NCI-H345 (cell line): ENCODE results near the gene NPHP3.
"Not testable (repeated sequence)": the region's sequence is repeated elsewhere in the genome, so short reads cannot be mapped to it uniquely, and the experiment has no call there.

ENCODE experiments used
- DNase-seq: peaks from one replicate; lab custom pipeline; 2025; lab: John Stamatoyannopoulos, UW

NPHP3 gene

GRCh38 chr3:132643366-132643765 is 78.8 kb downstream of the NPHP3 start:
- no peak for DNase-seq

- DNase-seq = no peak
Measured at GRCh38 chr3:132642539-132642847, 79.7 kb downstream of the NPHP3 start.

GRCh38 chr3:132641837-132642538 is 80.2 kb downstream of the NPHP3 start:
- peak; percentile 26 for DNase-seq

- DNase-seq = not testable (repeated sequence)
Measured at GRCh38 chr3:132641427-132641826, 80.8 kb downstream of the NPHP3 start.

GRCh38 chr3:132638706-132639105 is 83.5 kb downstream of the NPHP3 start:
- no peak for DNase-seq

GRCh38 chr3:132637590-132637989 is 84.6 kb downstream of the NPHP3 start:
- no peak for DNase-seq

GRCh38 chr3:132635052-132635451 is 87.2 kb downstream of the NPHP3 start:
- DNase-seq = no peak
